Skeletal muscle cell (primary cell): Measurements from ENCODE around the gene PTPRT.

Experiments used
- DNase-seq: peaks from one replicate; pipeline ENCODE4 v3.0.0-alpha.2; 2010; ENCODE audit warnings: low read depth
- H3K4me3 ChIP-seq: 2 replicates; pipeline ENCODE4 v1.5.1; 2011; ENCODE audit warnings: low read depth, mild to moderate bottlenecking, control low read depth, low read length, moderate library complexity

PTPRT gene

GRCh38 chr20:42399802-42400201 is 789.9 kb downstream of the PTPRT start:
- no peak for DNase-seq
- no peak overlapping the region for H3K4me3 ChIP-seq

- no peak for DNase-seq
- no peak overlapping the region for H3K4me3 ChIP-seq
Measured at GRCh38 chr20:42392442-42392841, 797.3 kb downstream of the PTPRT start.

- no peak for DNase-seq
- no peak overlapping the region for H3K4me3 ChIP-seq
Measured at GRCh38 chr20:42391807-42392206, 797.9 kb downstream of the PTPRT start.

GRCh38 chr20:42380287-42380686 is 809.4 kb downstream of the PTPRT start:
- DNase-seq: no peak
- no peak overlapping the region for H3K4me3 ChIP-seq

- no peak overlapping the region for H3K4me3 ChIP-seq
- no peak for DNase-seq
Measured at GRCh38 chr20:42379385-42379784, 810.3 kb downstream of the PTPRT start.

DNA sequence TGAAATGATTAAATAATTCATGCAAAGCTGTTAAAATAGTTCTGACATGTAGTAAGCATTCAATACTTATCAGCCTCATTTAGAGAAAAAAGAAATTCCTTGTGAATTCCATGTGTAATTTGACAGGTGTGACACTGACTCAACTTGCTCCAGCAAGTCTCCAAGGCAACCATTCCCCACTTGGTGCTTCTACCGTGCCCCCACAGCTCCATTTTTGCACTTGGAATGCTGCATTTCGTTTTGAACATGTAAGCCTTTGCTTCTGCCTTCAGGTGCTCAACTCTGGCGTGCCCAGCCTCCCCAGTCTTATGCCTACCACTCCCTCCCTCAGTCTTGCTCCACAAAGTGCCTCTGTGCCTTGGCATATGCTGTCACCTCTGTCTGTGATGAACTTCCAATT is 810.9 kb downstream of the PTPRT start:
- no peak overlapping the region for H3K4me3 ChIP-seq
- DNase-seq: no peak

- no peak overlapping the region for H3K4me3 ChIP-seq
- no peak for DNase-seq
Measured at GRCh38 chr20:42376131-42376530, 813.6 kb downstream of the PTPRT start.

GRCh38 chr20:42373049-42373448 is 816.7 kb downstream of the PTPRT start:
- H3K4me3 ChIP-seq: no peak overlapping the region
- DNase-seq: no peak

DNA sequence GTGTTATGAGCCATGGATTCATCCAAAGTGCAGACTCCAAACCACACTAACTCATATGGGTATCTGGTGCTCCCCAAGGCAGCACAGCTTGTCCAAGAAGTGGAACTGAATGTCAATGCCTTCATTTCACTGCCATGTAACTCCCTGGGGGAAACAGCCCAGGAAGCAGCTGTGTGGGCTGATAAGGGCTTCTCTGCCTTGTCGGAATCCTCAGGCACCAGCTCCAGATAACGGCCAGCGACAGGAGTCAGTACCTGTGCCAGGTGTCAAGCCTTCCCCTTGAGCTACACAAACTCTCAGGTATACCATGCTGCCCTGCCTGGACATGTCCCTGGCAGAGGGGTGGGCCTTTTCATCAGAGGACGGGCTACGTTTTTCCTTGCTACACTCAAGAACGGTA is 819.6 kb downstream of the PTPRT start:
- no peak overlapping the region for H3K4me3 ChIP-seq
- DNase-seq: no peak

- H3K4me3 ChIP-seq: no peak overlapping the region
- no peak for DNase-seq
Measured at GRCh38 chr20:42368910-42369309, 820.8 kb downstream of the PTPRT start.

DNA sequence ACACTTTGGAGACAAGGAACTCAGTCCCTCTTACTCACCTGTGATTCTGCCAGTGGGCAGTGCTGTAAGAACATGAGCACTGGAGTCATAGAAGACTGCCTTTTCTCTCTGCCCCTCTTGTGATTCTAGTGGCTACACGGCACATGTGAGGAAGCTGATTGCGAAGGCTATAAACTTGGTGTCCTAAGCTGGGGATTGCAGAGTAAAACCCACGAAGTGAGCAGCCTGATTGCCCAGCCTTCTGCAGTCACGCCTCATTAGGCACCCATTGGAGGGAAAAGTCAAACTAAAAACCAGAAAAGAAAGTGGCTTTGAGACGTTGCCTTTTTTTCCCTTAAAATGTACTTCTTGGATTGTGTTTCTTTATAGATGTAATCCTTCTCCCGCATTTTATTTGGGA is 823.1 kb downstream of the PTPRT start:
- no peak for DNase-seq
- no peak overlapping the region for H3K4me3 ChIP-seq

- DNase-seq: no peak
- no peak overlapping the region for H3K4me3 ChIP-seq
Measured at GRCh38 chr20:42364446-42364845, 825.3 kb downstream of the PTPRT start.

DNA sequence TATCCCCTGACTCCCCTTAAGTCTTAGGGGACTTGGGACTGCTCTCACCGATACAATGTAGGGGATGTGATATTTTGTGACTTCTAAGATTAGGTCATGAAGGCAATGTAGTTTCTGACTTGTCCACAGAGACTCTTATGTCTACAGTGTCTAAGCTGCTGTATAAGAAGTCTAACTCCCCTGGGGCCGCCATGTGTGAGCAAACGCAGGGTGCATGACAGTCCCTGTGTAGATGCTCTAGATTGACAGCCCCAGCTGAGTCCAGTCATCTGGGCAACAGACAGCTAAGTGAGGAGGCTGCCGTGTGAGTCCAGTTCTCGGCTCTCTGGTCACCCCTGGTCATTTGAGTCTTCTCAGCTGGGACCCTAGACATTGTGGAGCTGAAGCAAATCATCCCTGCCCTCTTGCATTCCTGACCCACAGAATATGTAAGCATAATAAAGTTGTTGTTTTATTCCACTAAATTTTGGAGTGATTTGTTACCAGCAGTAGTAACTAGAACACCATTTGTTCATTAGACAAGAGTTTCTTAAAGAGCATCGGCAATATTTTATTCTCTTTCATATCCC is 828.2 kb downstream of the PTPRT start:
- DNase-seq: no peak
- no peak overlapping the region for H3K4me3 ChIP-seq

DNA sequence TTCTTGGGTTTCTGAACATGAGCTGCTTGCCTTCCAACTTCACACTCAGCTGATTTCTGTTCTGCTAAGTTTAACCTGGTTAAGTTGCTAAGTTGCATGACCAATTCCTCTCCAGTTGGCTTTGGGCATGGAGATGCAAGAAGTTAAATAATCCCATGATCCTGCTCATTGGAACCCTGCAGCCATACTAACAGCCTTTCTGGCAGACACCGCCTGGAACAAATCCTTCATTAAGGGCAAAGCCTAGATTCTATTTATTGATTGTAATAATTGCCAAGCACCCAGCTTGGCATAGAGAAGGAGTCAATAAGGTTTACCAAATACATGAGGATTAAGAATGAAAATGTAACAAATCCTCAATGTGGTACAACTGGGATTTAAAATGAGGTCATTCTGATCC is 829.1 kb downstream of the PTPRT start:
- DNase-seq: no peak
- H3K4me3 ChIP-seq: no peak overlapping the region

DNA sequence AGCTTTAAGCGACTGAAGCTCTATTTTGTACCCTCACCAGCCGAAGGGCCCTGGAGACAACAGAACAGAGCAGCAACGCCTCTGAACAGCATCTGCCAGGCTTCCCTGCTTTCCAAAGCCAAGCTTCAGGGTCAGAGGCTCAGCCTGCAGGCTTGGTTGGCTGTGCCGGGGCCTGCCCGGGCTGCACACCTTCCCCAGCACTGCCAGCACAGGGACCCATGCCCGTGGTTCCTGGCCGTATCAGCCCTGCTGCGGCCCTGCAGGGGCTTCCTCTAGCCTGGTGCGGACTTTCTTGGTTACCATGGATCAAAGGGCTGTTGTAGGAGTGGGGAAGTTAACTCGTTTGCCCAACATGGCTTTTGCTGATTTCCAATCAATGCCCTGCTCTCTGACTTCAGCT is 830.1 kb downstream of the PTPRT start:
- no peak overlapping the region for H3K4me3 ChIP-seq
- DNase-seq: no peak

DNA sequence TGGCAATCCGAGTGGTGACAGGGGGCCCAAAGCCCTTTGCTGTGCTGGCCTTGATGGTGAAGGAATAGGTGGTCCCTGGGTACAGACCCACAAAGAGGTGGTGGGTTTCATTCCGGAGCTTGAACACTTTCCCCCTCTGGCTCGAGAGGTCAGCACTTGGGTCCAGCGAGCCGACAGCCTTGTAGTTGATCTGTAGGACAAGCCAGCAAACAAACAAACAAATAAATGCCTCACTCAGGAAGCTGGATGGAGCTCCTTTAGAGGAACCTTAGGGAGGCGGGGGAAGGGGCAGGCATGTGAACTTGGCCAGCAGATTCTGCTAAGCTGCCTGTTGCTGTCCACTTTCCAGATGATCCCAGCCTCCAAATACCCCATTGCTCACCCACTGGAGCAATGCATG is 837.6 kb downstream of the PTPRT start:
- DNase-seq: no peak
- H3K4me3 ChIP-seq: no peak overlapping the region

- H3K4me3 ChIP-seq: no peak overlapping the region
- DNase-seq: no peak
Measured at GRCh38 chr20:42350521-42350920, 839.2 kb downstream of the PTPRT start.

DNA sequence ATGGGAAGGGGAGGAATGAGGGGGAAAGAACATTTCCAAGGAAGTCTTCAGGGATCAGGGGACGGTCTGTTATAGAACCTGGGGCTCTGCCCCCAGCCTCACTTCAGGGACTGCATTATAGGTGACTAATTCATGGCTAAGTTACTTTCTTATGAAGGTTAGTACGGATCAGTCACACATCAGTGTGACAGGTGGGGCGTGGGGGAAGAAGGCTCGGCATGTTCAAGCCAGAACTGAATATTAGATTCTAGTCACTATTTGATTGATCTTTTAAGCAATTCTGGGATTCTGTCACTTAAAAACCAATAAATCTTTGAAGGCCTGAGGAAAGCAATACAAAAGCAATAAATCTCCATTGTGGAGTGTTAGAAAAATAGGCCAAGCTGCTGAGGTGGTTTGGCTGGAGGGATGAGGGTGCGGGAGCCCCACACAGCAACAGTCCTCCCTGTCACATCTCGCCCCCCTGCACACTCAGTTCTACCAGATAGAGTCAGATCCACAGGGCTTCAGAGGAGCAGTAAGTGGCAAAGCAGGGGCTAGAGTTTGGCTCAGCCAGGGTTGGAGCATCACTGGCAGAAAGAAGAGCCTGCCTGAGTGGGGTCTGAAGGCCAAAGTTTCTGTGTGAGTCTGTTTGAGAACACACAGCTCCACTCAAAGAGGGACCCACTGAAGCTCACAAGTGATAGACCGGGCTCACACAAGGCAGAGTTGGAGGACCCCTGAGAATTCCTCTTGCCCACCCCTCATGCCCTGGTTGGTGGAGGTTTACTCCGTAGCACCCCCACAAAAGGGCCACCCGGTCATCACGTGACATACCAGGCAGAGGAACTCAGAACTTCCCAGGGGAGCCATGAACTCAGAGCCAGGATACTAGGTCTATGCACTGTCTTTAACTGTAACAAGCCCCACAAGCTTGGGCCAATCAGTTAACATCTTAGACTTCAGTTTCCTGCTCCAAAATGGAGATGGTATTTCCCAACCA is 843.2 kb downstream of the PTPRT start:
- no peak for DNase-seq
- H3K4me3 ChIP-seq: no peak overlapping the region

DNA sequence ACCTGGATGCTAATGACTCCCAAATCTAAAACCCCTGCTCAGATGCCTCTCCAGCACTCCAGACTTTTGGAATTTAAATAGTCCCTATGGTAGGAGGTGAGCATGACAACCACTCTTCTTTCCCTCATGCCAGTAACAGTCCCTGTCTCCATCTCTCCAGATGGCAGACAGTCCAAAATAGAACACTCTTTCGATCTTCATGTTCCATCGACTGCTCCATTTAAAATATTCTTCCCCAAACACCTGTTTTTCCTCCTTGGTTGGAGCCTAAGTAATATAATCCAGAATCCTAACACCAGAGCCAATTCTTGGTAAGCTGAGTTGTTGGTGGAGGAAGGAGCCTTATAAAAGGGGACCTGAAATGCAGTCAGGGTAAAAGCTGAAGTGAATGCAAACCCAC is 848.1 kb downstream of the PTPRT start:
- no peak for DNase-seq
- no peak overlapping the region for H3K4me3 ChIP-seq

DNA sequence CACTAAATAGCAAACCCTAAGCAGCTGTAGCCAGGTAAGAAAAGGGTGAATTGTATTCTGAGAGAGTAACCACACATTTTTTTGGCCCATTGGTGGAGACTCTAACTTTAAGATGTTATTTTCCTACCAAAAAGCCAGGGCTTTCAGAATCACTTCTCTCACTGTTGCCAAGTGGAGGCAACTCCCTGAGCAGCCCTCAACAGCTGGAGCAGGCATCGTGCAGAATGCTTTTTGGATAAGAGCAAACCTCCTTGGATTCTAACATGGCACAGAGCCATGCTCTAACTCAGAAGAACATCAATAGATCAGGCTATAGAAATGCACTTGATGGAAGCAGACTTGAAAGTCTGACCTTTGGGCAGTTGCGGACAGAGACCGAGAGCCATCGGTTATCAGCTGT is 849.3 kb downstream of the PTPRT start:
- no peak for DNase-seq
- no peak overlapping the region for H3K4me3 ChIP-seq
